ENCODE measurements around the gene SUGCT.

- TF ChIP-seq GABPA (IDR thresholded peaks at IDR 0.05; ENCODE audit: low read depth) (no peak), CTCF (IDR thresholded peaks at IDR 0.05) (no peak), REST (IDR thresholded peaks at IDR 0.05; ENCODE audit: low read depth, low read length) (no peak), USF2 (IDR thresholded peaks at IDR 0.05; ENCODE audit: borderline replicate concordance, low read depth, low read length) (no peak), YY1 (IDR thresholded peaks at IDR 0.05; ENCODE audit: low read depth) (no peak), NFIC (IDR thresholded peaks at IDR 0.05; ENCODE audit: borderline replicate concordance) (no peak), CHD2 (IDR thresholded peaks at IDR 0.05; ENCODE audit: low read length, partially characterized antibody) (no peak), TAF1 (IDR thresholded peaks at IDR 0.05; ENCODE audit: borderline replicate concordance, low read depth, low read length) (no peak), EP300 (IDR thresholded peaks at IDR 0.05; ENCODE audit: borderline replicate concordance in 1 of 2, low read depth in 1 of 2, low read length in 1 of 2) (peak in 1 of 2 experiments; percentile 62; a peak in 2 of 4 replicates), MXI1 (IDR thresholded peaks at IDR 0.05; ENCODE audit: low read depth, low read length) (no peak), TEAD4 (IDR thresholded peaks at IDR 0.05; ENCODE audit: borderline replicate concordance, insufficient read depth) (no peak)
Measured at GRCh38 chr7:40239755-40240303, 105.0 kb downstream of the SUGCT start.

Data from SK-N-SH (cell line).